ENCODE data around the gene TYSND1.
"Not testable (repeated sequence)": the region's sequence is repeated elsewhere in the genome, so short reads cannot be mapped to it uniquely, and the experiment has no call there.

TYSND1 gene

GRCh38 chr10:70106958-70107791, 39.3 kb downstream of the TYSND1 start:
- DNase-seq = no peak

- DNase-seq = no peak
These were observed 44.8 kb downstream of the TYSND1 start for GRCh38 chr10:70101668-70102067.

- DNase-seq = not testable (repeated sequence)
These were observed 45.4 kb downstream of the TYSND1 start for GRCh38 chr10:70101068-70101562.

DNA sequence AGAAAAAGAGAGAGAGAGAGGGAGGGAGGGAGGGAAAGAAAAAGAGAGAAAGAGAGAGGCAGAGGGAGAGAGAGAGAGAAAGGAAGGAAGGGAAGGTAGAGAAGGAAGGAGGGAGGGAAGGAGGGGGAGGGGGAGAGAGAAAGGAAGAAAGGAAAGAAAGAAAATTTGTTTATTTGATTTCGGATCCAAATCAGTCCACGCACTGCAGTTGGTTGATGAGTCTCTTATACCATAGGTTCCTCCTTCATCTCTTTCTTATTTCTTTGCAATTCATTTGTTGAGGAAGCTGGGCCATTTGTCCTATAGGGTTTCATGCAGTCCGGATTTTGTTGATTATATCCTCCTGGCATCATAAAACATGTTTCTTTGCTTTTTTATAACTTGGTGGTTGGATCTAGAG, 48.2 kb downstream of the TYSND1 start:
- no peak for DNase-seq

- no peak for DNase-seq
These were observed 49.0 kb downstream of the TYSND1 start for GRCh38 chr10:70097459-70097858.

DNA sequence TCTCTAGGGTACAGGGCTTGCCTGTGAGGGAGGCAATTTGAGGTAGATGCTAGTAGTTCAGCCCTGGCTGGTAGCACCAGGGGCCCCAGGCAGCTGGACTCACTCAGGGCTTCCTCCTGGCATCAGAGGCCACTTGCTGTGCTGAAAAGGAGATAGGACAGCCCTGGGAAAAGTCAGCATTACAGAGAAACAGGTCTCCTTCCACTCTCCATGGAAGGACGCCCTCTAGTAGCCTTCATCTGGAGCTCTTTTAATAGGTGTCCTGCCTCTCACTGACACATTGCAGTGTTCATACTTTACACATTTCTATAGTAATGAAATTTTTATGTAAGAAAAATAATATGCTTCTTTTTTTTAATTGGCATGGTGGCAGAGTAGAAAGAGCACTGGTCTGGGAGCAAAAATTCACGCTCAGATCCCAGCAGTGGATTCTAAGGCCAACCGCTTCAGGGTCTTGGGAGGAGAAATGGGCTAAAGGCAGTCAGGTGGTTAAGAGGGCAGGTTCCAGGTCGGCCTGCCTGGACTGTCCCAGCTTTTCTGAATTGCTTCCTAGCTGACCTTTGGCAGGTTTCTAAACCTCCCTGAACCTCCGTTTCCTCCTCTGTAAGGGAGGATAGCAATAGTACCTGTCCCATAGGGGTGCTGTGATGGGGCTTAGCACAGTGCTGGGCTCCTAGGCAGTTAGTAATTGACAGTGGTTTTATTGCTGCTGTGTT, 49.6 kb downstream of the TYSND1 start:
- DNase-seq = no peak

DNA sequence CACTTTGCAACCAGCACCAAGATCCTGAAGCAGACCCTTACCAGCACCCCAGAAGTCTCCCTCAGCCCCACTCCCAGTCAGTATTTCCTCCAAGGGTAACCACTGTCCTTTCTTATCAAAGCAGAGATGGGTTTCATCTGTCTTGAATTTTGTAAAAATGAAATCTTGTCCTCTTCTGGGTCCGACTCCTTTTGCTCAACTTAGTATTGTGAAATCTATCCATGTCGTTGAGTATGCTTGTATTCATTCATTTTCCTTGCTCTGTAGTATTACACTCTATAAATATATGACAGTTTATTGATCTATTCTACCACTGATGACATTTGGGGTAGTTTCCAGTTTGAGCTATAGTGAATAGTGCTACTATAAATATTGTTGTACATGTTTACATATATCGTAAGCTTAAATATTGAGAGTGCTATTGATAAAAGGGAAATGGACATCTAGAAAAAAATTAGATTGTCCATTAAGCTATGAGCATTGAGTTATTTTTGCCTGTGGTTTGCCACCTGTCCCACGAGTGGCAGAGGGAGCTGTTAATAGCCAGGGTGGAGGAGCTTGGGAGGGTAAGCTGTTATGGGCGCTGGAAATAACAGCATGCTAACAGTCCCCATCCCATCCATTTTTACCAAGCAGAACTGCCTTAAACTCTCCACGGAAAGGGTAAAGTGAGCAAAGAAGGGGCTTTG, 50.3 kb downstream of the TYSND1 start:
- DNase-seq = no peak

- no peak for DNase-seq
These were observed 52.2 kb downstream of the TYSND1 start for GRCh38 chr10:70094250-70094649.

DNA sequence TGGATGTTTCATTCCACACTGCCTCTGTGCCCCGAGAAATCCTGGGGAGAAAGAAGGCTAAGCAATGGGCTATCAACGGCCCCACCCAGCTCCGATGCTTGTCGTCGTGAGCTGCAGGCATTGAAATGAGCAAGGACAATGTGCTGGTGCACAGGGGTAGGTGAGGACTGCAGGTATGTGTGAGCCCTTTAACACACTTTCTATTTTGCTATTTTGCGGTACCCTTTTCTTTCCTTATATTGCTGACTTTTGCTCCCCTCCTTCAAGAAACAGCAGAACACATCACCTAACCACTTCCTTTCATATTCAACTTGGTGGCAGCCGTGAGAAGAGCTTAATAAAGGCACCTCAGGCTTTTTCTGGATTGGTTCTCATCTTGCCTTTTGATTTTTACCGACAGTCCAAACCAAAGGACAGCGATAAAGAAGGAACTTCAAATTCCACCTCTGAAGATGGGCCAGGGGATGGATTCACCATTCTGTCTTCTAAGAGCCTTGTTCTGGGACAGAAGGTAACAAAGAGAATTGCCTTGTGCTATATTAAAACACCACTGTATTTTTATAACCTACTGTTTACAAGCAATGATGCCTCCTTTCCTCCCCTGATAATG, 53.1 kb downstream of the TYSND1 start:
- DNase-seq = no peak

- no peak for DNase-seq
These were observed 54.1 kb downstream of the TYSND1 start for GRCh38 chr10:70092389-70092718.

DNA sequence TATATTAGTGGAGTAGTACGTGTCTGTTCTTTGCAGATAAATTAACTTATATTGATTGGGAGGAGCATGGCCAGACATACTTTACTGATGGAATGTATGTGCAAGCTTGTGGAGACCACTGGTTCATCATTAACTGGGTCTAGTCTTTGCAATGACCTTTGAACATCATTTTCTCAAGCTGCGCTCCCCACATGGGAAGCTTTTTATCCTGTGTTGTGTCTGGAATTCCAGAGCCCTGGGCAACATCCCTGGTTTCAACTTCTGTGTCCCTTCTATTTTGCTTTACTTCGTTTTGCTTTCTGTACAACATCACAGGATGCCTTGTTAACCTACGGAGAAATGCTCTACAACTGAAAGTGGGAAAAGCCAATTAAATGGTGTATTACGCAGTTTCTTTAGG, 55.5 kb downstream of the TYSND1 start:
- no peak for DNase-seq

DNA sequence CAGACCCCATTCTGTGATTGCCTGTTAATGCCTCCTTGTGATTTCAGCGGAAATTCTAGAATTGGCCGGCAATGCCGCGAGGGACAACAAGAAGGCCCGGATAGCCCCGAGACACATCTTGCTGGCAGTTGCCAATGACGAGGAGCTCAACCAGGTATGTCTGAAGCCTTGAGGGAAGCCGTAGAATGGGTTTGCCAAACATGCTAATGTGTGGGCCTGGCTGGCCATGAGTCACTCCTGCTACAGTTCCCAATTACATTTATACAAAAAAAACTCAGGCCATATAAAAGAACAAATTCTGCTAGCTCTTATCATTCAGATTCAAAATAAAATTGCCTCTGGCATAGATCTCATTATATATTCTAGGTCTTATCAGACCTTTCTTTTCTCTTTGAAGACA, 56.5 kb downstream of the TYSND1 start:
- no peak for DNase-seq

DNA sequence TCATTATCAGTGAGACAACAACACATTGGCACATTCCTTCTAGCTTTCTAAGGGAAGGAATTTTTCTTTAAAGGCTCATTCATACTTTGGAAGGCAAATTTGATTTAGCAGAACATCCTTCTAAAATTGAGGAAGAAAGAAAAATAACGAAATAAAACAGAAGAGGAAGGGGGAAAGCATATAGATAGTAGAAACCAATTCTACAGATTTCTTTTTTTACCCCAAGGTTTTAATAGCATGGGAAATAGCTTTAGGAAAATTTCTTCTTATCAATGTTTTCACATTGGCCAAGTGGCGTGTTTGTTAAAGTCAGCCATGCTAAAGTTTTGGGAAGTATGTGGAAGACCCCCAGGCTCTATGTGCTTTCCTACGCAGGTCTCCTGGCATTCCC, 58.2 kb downstream of the TYSND1 start:
- no peak for DNase-seq

Measured in effector CD8-positive, alpha-beta T cell (primary cell).